ENCODE data around the gene USO1. TPM values are rescaled to one million over a fixed set of nuclear protein-coding genes. Genes with fewer than 3 reads are reported as not detected.

USO1 gene
- total RNA-seq, 1 donor = 203 TPM

DNA sequence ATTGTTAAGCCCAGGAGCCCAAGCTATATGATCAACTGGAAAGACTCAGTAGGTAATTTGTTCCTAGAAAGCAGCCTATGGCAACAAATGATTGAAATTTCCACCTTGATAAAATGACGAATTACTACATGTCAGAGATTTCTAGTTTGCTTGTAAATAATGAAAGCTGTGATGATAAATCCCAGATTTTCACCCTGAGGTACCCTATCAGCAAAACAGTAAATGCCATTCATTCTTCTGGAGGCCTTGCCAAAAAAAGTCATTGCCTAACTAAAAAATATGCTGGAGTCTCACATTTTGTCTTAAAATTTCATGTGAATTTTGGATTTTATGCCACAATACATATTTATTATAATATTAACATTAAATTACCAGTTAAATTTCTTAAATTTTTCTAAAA lies 106.5 kb downstream of the USO1 start:
- peak; percentile 20 for DNase-seq (ENCODE audit: low read depth)
- TF ChIP-seq, protein P1, sequence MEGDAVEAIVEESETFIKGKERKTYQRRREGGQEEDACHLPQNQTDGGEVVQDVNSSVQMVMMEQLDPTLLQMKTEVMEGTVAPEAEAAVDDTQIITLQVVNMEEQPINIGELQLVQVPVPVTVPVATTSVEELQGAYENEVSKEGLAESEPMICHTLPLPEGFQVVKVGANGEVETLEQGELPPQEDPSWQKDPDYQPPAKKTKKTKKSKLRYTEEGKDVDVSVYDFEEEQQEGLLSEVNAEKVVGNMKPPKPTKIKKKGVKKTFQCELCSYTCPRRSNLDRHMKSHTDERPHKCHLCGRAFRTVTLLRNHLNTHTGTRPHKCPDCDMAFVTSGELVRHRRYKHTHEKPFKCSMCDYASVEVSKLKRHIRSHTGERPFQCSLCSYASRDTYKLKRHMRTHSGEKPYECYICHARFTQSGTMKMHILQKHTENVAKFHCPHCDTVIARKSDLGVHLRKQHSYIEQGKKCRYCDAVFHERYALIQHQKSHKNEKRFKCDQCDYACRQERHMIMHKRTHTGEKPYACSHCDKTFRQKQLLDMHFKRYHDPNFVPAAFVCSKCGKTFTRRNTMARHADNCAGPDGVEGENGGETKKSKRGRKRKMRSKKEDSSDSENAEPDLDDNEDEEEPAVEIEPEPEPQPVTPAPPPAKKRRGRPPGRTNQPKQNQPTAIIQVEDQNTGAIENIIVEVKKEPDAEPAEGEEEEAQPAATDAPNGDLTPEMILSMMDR (IDR thresholded peaks at IDR 0.05; ENCODE audit: insufficient read depth, low read depth, low read length) = no peak
- H3K4me3 ChIP-seq (ENCODE audit: low read depth, low read length) = no peak overlapping the region

DNA sequence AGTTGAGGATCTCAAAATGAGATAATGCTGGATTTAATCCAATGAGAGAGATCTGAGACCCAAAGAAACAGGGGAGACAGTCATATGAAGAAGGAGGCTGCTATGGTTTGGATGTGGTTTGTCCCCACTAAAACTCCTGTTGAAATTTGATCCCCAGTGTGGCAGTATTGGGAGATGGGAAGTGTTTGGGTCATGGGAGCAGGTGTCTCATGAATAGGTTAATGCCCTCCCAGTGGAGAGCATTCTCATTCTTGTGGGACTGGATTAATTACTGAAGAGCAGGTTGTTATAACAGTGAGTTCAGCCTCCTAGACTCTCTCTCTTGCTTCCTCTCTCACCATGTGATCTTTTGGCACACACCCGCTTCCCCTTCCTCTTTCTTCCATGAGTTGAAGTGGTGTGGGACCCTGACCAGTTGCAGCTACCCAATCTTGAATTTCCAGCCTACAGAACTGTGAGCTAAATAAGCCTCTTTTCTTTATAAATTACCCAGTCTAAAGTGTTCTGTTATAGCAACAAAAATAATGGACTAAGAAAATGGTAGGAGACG lies 107.6 kb downstream of the USO1 start:
- TF ChIP-seq, protein P1 (IDR thresholded peaks at IDR 0.05; ENCODE audit: insufficient read depth, low read depth, low read length) = no peak
- no peak for DNase-seq (ENCODE audit: low read depth)
- H3K4me3 ChIP-seq (ENCODE audit: low read depth, low read length) = no peak overlapping the region

DNA sequence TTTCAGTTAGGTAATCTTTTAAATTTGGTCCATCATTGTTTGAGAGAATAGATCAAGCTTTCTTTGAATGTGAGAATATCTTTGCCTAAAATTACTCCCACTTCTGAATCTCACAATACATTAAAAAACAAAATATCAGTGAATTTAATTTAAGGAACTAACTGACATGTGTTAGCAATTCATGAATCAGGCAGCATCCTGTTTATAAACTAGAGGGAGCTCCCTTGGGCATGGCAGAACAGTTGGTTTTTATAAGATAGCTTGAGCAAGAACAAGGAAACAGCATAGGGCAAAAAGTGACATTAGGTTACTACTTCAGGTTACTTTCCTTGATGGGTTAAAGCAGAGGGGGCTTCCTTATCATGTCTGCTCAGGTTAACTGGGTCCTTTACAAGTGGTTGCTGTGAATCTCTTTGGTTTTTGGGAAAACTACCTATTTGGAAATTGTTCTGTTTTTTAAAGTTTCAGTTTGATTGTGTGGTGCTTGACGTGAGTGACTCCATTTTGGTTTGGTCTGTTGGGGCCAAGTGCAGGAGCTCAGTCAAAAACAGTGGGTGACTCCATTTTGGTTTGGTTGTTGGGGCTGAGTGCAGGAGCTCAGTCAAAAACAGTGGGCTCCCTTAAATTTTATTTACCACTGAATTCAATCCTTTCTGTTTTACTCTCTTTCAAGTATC lies 109.9 kb downstream of the USO1 start:
- DNase-seq (ENCODE audit: low read depth) = no peak
- H3K4me3 ChIP-seq (ENCODE audit: low read depth, low read length) = no peak overlapping the region
- TF ChIP-seq, protein P1 (IDR thresholded peaks at IDR 0.05; ENCODE audit: insufficient read depth, low read depth, low read length) = no peak

DNA sequence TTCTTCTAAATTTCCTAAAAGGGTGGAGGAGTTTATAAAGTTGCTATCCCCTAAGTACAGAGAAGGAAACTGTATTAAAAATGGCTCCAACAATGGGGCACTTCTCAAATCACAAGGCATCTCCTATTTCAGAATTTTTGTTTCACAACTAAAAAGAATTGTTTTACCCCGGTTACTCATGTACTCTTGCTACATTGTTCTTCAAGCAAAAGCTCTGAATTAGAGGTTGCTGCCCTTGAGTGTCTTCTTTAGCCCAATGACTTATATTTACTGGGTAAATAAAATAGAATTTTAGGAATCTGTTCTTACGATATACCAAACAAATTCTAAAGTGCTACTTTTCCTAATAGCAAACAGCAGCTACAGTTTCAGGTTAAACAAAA lies 110.4 kb downstream of the USO1 start:
- H3K4me3 ChIP-seq (ENCODE audit: low read depth, low read length) = no peak overlapping the region
- no peak for DNase-seq (ENCODE audit: low read depth)
- TF ChIP-seq, protein P1 (IDR thresholded peaks at IDR 0.05; ENCODE audit: insufficient read depth, low read depth, low read length) = no peak

DNA sequence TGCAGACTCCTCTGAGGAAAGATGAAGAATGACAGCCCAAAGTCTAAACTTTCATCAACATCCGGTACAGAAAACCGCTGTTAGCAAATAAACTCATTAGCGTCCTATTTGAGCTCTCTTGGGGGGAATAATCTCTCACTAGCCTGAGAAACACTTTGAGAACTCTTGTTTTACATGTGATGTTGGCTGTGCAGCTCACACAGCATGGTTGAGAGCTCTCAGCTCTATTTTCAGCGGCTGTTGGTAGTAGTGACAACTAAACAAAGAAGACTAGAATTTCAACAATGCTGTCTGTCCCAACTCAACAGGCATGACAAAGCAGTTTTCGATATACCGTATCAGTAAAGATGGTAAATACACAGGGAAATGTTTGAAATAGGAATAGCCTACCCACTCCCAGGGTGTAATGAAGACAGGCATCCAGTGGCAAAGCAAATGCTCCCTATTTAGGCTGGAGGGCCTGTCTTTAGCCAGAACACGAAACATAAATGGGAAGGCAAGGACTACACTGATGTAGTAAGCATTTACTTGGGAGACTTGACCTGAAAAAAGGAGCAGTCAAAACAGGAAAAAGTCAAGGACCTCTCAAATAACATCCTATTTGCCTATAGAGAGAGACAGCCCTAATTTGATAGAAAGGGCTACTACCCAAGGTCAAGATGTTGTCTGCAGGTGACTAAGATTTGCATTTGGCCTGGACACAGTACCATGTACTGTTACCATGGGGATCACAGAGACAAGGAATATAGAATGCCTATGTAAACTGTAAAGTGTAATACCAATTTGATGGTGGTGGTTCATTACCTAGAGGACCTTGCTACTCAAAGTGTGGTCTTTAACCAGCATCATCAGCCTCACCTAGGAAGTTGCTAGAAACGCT lies 117.5 kb downstream of the USO1 start:
- H3K4me3 ChIP-seq (ENCODE audit: low read depth, low read length) = no peak overlapping the region
- TF ChIP-seq, protein P1 (IDR thresholded peaks at IDR 0.05; ENCODE audit: insufficient read depth, low read depth, low read length) = no peak
- peak; percentile 5 for DNase-seq (ENCODE audit: low read depth)

DNA sequence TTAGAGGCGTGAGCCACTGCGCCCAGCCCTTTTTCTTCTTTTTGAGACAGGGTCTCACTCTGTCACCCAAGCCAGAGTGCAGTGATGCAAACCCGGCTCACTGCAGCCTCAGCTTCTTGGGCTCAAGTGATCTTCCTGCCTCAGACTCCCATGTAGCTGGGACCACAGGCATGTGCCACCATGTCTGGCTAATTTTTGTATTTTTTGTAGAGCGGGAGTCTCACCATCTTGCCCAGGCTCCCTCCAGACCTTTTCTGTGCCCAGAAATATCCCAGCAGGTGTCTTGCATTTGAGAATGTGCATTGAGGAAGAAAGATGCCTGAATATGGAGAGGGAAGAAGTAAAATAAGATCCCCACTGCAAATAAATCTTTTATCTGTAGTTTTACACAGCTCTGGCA lies 119.2 kb downstream of the USO1 start:
- DNase-seq (ENCODE audit: low read depth) = peak; percentile 5
- H3K4me3 ChIP-seq (ENCODE audit: low read depth, low read length) = no peak overlapping the region

More for the DNA sequence above, 119.2 kb downstream of the USO1 start:
- TF ChIP-seq, protein P1 (IDR thresholded peaks at IDR 0.05; ENCODE audit: insufficient read depth, low read depth, low read length) = no peak
